Suppressor macrophage treated with lipopolysaccharide for 1 hour (primary cell): ENCODE measurements around the gene PLEKHA5.
A peak's percentile ranks its signal among the peaks of the same experiment; 100 is the strongest.
"Not testable (repeated sequence)": the region's sequence is repeated elsewhere in the genome, so short reads cannot be mapped to it uniquely, and the experiment has no call there.

Experiments used
- DNase-seq, 3 donors: peaks; one replicate each; pipeline ENCODE4 v3.0.0-alpha.2; 2020 to 2022

PLEKHA5 gene

GRCh38 chr12:19285793-19286448, 156.4 kb downstream of the PLEKHA5 start:
- DNase-seq = no peak

- DNase-seq = no peak
Observed at GRCh38 chr12:19287302-19287701, 157.8 kb downstream of the PLEKHA5 start.

GRCh38 chr12:19288161-19288560, 158.6 kb downstream of the PLEKHA5 start:
- DNase-seq = no peak

DNA sequence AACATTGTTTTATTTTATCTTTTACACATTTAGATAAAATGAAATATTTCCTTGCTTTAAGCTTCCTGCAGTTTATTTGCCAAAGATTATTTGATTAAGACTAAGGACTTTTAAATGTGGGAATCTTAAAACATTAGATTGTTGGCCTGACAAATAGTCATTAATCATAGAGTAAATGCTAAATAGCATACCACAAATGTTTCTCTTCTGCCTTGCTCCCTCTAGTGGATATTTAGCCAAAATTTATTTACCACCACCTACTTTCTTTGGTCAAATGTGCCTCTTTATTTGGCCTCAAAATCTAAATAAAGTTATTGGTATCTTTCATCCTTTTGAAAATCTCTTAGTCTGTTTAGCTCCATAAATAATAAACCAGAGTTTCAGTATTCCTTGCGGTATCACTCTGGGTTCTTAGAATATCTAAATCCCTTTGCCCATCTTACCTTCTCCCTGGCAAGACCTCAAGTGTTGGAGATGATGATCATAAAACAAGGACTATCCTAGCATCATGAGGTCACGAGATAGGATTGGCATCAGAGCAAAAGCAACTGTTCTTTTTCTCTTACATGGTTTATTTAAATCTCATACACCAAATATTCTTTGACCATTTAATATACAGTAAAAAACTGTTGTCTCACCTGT, 159.2 kb downstream of the PLEKHA5 start:
- peak; percentile 51 to 76 (median 72) for DNase-seq

GRCh38 chr12:19298836-19299605, 169.5 kb downstream of the PLEKHA5 start:
- no peak for DNase-seq

DNA sequence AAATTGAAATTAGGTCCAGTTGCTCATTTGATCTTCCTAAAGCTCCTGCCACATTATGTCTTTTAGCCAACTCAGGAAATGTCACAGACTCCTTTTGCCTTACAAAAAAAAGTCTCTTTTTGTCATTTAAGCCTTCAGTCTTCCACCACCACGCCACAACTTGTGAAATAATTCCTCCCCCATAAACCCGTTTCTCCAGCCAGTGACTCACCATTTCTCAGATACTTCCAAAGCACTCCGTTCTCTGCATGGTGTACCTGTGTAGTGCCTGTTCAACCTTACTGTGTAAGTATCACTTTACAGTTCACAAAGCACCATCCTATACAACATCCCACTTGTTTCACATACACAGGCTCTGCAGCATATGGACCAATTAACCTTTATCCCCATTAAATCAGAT, 170.2 kb downstream of the PLEKHA5 start:
- peak; percentile 5 to 22 (median 8) for DNase-seq

GRCh38 chr12:19301223-19301622, 171.7 kb downstream of the PLEKHA5 start:
- DNase-seq = no peak

GRCh38 chr12:19301688-19302087, 172.2 kb downstream of the PLEKHA5 start:
- DNase-seq = no peak

- DNase-seq = peak; percentile 26 to 43 (median 28)
Observed at GRCh38 chr12:19302100-19302640, 172.6 kb downstream of the PLEKHA5 start.

DNA sequence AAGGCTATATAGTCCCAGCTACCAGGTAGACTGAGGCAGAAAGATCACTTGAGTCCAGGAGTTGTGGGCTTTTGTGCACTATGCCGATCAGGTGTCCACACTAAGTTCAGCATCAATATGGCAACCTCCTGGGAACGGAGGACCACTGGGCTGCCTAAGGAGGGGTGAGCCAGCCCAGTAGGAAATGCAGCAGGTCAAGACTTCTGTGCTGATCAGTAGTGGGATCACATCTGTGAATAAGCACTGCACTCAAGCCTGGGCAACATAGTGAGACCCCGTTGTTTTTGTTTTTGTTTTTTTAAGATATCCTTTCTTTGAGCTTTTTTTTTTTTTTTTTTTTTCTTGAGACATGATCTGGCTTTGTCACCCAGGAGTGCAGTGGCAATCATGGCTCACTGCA, 174.0 kb downstream of the PLEKHA5 start:
- DNase-seq = no peak

DNA sequence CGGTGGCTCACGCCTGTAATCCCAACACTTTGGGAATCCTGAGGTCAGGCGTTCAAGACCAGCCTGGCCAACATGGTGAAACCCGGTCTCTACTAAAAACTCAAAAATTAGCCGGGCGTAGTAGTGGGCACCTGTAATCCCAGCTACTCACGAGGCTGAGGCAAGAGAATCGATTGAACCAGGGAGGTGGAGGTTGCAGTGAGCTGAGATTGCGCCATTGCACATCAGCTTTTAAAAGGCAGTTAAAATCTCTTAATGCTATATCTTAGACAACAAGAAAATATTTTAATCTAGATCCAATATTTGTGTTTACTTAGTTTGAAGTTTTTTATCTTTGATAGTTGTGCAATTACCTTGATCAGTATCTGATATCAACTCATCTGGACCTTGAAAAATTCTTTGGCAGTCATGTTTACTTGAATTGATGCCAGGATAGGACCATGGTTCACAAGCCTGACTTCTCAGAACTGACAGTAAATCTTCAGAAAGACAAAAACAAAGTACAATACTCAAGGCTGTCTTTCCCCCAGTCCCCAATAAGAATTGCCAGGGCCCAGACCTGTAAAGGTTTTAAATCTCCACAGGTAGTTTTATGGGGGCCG, 174.7 kb downstream of the PLEKHA5 start:
- DNase-seq = no peak

DNA sequence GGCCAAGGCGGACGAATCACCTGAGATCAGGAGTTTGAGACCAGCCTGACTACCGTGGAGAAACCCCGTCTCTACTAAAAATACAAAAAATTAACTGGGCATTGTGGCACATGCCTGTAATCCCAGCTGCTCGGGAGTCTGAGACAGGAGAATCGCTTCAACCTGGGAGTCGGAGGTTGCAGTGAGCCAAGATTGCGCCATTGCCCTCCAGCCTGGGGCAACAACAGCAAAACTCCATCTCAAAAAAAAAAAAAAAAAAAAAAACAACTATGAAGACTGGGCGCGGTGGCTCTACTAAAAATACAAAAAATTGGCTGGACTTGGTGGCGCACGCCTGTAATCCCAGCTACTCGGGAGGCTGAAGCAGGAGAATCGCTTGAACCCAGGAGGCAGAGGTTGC, 176.1 kb downstream of the PLEKHA5 start:
- not testable (repeated sequence) for DNase-seq

GRCh38 chr12:19306366-19306765, 176.8 kb downstream of the PLEKHA5 start:
- no peak for DNase-seq

- peak in 1 of 3 donors; percentile 4 for DNase-seq
Observed at GRCh38 chr12:19307451-19307850, 177.9 kb downstream of the PLEKHA5 start.

DNA sequence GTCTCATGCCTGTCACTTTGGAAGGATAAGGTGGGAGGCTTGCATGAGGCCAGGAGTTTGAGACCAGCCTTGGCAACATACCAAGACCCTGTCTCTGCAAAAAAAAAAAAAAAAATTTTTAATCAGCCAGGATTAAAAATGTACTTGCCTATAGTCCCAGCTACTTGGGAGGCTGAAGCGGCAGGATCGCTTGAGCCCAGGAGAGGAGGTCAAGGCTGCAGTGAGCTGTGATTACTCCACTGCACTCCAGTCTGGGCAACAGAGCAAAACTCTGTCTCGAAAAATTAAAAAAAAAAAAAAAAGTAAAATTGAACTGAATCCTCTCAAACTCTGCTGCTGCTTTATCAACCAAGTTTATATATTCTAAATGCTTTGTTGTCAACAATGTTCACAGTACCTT, 181.6 kb downstream of the PLEKHA5 start:
- no peak for DNase-seq

GRCh38 chr12:19312637-19313036, 183.1 kb downstream of the PLEKHA5 start:
- no peak for DNase-seq

DNA sequence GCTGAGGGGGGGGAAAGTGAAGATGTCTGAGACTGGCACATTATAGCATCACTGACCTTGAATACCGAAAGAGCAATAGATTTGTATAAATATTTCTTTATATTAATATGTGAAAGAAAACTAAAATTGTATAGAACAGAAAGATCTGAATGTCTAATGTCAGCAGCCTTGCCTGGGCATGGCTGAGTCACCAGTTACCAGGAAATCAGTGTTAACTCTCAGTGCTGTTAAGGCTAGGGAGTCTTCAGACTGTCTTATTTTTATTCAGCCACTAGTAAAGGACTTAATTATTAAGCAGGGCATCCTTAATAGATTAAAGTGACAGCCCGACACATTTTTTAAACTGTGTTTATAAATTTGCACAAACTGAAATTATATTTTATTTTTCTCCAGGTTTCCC, 186.9 kb downstream of the PLEKHA5 start:
- peak in 1 of 3 donors; percentile 9 for DNase-seq

DNA sequence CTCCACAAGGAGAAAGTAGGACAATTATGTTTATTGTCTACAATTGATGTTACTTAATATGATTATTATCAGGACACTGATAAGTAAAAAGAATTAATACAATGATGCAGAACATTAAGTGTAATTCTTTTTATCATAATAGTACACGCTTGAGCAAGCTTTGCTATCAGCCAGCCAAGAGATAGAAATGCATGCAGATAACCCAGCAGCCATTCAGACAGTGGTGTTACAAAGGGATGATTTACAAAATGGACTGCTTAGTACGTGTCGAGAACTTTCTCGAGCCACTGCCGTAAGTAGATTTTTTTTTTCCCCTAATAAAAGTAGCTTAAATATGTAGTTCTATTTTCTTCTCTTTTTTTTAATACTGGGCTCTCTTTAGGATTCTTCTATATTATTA, 192.8 kb downstream of the PLEKHA5 start:
- no peak for DNase-seq

DNA sequence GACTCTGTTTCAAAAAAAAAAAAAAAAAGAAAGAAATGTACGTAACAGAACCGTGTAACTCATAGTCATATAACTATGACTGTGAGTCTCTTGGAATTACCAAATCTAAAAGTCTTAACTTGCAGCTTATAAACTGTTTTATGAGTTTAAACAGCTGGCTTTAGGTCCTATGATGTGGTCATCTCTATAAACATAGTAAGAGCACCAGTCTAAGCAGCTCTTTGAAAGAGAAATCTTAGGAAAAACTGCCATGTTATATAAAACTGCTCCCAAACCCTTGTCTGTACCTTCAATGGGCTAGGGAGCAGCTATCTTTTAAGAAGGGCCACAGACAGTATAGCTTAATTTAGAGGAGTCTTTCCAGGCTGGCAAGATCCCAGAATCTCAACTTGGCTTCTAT, 194.3 kb downstream of the PLEKHA5 start:
- DNase-seq = no peak

DNA sequence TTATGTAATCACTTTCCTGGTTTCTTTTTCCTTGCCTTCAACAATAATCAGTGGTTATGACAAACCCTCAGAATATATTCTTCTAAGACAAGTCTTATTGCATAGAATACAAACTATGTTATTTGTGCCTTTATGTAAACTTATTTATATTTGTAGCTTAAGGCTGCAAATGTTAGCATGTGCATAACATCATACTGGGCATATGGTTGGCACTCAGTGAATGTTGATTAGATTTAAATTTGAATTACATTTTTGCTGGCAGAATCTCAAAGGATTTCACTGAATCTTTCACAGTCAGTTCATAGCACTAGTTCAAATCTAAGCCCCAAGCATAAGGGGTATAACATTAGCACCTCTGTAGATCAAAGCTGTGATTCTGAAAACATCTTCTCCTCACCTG, 196.6 kb downstream of the PLEKHA5 start:
- no peak for DNase-seq

GRCh38 chr12:19332196-19332595, 202.7 kb downstream of the PLEKHA5 start:
- no peak for DNase-seq

- no peak for DNase-seq
Observed at GRCh38 chr12:19338405-19338804, 208.9 kb downstream of the PLEKHA5 start.

DNA sequence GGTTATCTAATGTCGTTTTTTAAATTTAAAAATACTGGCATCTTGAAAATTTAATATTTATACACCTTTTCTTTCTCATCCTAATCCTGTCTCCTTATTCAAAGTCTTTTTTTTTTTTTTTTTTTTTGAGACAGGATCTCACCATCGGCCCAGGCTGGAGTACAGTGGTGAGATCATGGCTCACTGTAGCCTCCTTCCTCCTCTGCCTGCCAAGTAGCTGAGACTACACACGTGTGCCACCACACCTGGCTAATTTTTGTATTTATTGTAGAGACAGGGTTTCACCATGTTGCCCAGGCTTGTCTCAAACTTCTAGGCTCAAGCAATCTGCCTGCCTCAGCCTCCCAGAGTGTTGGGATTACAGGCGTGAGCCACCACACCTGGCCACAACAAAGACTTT, 221.3 kb downstream of the PLEKHA5 start:
- DNase-seq = not testable (repeated sequence)
